ENCODE data around the gene METTL6.
"Not testable (repeated sequence)": the region's sequence is repeated elsewhere in the genome, so short reads cannot be mapped to it uniquely, and the experiment has no call there.

METTL6 gene

GRCh38 chr3:15451216-15452113, 24.1 kb upstream of the METTL6 start:
- no peak for DNase-seq (ENCODE audit: low read depth in 2 of 2)

GRCh38 chr3:15450438-15451215, 23.3 kb upstream of the METTL6 start:
- DNase-seq (ENCODE audit: low read depth in 2 of 2), result no peak

DNA sequence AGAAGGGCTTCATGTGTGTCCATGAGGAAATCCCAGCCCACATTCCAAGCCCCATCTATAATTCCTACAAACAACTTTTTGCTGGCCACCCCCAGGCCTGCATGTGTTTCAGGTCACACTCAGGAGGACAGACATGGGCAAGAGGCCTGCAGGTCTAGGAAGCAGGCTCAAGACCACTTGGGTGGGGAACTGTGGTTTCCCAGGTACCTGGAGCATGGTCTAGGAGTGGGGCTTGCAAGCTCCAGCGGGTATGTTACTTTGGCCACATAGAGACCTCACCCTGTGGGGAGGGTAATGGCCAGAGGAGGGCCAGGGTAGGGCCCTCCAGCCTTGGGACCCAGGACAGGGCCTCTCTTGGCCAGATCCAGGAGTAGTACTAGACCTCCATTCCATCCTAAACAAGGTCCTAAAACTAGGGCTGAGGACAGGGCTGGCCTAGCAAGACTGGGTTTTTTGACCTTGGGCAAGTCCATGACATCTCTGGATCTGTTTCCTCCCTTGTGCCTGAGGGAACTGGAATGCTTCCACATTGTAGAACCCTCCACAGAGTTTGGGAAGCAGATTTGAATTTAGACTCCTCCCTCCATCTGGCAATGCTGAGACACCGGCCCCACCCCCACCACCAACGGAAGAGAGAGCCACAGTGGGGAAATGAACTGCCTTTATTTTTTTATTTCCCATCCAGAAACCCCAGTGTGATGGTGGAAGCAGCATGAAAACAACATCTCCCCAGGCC, 22.3 kb upstream of the METTL6 start:
- DNase-seq (ENCODE audit: low read depth in 2 of 2), result no peak

GRCh38 chr3:15443826-15444524, 16.6 kb upstream of the METTL6 start:
- no peak for DNase-seq (ENCODE audit: low read depth in 2 of 2)

DNA sequence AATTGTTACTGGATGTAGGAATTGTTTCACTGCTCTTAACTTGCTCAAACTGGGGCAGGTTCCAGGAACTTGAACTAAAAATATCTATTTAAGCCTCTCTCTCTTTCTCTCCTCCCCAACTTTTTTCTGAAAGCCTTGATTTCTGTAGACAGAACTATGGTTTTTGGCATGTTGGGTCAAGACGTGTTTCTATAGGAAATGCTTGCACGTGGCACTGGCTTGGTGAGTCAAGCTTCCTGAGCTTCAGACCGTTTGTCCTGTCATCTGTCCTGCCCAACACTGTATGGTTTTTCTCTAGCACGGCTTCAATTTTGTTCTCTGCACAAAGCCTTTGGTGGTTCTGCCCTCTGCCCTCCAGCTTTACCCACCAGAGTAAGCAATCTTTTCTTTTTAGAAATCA, 13.5 kb upstream of the METTL6 start:
- DNase-seq (ENCODE audit: low read depth in 2 of 2), result no peak

DNA sequence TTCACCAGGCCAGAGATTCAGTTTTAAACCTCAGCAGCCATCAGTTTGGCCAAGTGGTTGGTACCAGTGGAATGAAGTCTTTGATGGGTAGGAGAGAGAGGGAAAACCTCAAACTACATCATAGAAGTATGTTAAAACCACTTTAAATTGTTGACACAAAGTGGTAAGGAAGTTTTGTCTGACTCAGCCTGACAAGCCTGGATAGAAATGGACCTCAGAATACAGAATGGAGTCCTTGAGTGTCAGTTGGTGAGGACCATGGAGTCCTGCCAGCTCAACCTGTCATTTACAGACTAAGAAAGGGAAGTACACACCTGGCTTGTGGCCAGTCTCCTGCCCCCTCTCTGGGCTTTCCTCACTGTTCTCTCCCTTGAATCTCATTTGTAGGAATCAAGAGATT, 12.1 kb upstream of the METTL6 start:
- no peak for DNase-seq (ENCODE audit: low read depth in 2 of 2)

DNA sequence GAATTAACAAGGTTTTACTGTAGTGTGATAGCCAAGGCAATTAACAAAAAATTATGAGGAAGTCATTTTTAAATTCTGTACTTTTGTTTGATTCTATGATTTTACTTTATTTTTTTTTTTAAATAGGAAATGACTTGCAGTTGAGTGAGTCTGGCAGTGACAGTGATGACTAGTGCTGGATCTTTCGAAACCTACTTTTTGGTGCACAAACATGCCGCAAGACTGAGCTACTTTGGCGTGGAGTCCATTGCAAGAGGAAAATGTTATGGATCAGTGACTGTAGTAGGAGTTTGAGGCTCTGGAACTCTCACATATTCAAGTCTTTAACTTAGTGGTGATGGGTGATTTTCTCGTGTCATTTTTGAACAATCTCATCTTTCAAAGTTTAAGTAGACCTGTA, 11.6 kb upstream of the METTL6 start:
- no peak for DNase-seq (ENCODE audit: low read depth in 2 of 2)

DNA sequence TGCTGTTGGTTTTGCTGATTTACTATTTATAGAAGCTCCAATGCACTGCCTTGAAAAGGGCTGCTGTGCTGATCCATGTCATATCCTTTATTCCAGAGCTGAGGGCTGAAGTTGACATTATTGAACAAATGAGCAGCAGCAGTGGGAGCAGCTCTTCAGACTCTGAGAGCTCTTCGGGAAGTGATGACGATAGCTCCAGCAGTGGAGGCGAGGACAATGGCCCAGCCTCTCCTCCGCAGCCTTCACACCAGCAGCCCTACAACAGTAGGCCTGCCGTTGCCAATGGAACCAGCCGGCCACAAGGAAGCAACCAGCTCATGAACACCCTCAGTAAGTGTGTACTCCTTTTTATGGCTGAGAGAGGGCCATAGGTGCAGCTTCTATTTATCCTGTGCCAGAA, 8.9 kb upstream of the METTL6 start:
- DNase-seq (ENCODE audit: low read depth in 2 of 2), result no peak

DNA sequence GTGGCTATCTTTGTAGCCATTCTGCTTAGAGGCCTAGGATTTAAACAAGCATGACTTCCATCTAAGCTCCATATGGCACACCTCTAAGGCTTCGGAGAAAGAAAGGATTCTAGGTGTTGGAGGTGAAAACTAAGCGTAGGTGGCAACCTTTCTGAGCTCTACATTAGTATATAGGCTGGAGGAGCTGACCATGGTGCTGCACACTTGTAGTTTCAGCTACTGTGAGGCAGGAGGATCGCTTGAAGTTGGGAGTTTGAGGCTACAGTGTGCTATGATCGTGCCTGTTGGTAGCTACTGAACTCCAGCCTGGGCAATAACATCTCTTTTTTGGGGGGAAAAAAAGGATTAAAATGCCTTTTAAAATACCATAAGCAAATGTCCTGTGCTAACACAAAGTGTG, 7.4 kb upstream of the METTL6 start:
- DNase-seq (ENCODE audit: low read depth in 2 of 2), result no peak

- DNase-seq (ENCODE audit: low read depth in 2 of 2), result no peak
Observed at GRCh38 chr3:15433531-15433930, 6.2 kb upstream of the METTL6 start.

DNA sequence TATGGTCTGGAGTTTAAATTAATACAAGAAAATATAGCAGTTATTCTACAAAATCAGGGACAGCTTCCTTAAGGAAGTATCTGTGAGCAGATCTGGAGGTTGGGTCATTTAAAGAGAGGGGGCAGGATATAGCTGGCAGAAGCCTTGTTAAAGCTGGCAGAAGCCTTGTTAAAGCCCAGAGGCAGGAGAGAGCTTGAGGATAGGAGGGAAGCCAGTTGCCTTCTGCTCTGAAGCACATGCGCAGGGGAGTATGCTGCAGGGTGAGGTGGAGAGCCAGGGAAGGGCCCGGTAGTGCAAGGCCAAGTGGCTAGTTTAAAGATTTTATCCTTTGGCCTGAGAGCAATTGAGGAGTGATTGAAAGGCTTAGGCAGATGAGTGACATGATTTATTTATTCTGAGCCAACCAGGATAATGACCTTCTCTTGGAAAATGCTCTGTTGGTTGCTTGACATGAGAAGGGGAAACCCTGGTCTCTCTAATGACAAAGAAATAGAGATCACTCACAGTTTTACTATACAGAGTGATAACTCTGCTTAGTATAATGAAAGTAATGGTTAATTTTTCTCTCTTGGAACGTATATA, 4.0 kb upstream of the METTL6 start:
- DNase-seq (ENCODE audit: low read depth in 2 of 2), result no peak

DNA sequence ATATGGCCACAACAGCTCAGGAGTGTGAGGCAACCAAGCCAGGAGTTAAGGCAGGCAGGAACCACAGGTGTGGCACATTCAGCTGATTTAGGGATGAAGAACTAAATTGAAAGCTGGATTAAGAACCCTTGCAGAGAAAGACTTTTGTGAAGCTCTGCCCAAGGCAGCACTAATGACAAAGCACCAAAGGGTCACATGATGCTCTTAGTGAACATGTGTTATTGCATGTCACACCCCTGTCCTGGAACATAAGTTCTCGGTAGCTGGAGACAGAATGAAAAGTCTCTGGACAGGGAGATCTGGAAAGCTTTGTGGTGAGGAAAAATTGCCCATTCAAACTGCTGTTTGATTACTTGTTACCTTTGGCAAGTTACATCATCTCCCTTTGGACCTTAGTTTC, 3.3 kb upstream of the METTL6 start:
- no peak for DNase-seq (ENCODE audit: low read depth in 2 of 2)

DNA sequence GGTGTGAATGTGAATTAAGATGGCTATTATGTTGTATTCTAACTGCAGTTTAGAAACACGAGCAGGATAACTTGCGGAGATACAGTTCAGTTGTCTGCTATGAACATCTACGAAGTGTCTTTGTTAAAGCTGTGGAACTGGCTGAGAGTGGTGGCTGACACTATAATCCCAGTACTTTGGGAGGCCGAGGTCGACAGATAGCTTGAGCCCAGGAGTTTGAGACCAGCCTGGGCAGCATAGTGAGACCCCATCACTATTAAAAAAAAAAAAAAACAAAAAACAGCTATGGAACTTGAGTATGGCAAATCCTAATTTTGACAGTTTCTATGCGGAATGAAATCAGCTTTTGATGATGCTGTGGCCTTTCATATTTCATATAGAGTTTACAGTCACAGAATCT, 1.7 kb upstream of the METTL6 start:
- no peak for DNase-seq (ENCODE audit: low read depth in 2 of 2)

DNA sequence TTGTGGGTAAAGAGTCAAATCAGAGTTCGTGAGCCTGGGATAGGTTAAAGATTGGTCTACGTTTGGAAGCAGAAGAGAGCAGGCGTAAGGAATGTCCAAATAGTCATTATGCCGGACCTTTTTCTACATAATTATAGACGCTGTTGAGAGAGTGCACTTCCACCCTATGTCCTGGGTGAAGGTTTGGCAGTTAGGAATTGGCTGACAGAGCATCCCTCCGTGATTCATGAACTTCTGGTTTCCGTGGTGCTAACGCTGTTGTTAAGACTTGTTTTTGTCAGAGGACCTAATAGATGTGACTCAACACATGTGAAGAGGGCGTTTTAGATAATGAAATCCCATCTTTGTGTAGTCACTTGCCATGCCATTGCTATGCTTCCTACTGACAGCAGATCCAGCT, 1.2 kb upstream of the METTL6 start:
- DNase-seq (ENCODE audit: low read depth in 2 of 2), result no peak

GRCh38 chr3:15427981-15428380, 637 bp upstream of the METTL6 start:
- DNase-seq (ENCODE audit: low read depth in 2 of 2), result no peak

GRCh38 chr3:15426579-15427118, 695 bp downstream of the METTL6 start:
- no peak for DNase-seq (ENCODE audit: low read depth in 2 of 2)

DNA sequence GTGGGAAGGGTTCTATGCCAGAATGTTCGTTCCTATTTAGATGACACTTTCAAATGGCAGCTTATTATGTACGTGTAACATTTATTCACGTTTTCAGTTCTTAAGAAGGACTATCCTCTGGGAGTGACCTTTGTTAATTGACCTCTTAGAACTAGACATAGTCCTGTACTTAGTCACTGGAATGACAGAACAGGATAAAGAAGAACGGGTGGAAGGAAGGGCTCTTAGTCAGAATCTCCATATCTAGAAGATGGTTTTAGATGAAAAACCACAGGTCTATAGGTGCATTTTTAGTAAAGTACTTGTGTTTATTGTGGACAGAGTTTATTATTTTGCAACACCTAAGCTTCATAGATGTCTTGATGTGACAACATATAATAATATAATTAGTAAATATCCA, 6.5 kb downstream of the METTL6 start:
- DNase-seq (ENCODE audit: low read depth in 2 of 2), result no peak

DNA sequence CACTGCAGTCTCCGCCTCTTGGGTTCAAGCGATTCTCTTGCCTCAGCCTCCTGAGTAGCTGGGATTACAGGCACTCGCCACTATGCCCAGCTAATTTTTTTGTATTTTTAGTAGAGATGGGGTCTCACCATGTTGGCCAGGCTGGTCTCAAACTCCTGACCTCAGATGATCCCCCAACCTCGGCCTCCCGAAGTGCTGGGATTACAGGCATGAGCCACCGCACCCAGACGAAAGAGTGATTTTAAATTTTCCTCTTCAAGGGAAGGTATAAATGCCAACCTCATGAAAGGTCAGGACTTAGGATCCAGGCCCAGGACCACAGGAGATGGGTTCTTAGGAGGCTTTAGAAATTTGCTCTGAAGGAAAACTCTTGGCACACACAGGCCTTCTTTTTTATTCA, 16.4 kb downstream of the METTL6 start:
- not testable (repeated sequence) for DNase-seq (ENCODE audit: low read depth in 2 of 2)

DNA sequence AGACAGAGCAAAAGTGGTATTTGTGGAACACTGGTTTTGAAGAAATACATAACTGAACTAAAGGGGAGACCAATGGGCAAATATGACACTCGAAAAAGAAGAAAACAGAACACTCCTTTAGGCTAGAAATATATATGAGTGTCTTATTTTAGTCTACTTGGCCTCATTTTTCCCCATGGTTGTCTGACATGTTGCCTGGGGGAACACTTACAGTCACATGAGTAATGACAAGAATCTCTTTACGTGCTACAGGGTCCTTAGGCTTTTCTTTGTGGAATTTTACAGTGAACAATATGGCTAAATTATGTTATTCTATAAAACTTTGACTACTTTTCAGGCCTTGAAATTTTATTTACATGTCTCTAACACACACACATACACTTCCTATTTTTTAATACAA, 17.6 kb downstream of the METTL6 start:
- no peak for DNase-seq (ENCODE audit: low read depth in 2 of 2)

GRCh38 chr3:15409239-15409638, 18.1 kb downstream of the METTL6 start:
- DNase-seq (ENCODE audit: low read depth in 2 of 2), result no peak

DNA sequence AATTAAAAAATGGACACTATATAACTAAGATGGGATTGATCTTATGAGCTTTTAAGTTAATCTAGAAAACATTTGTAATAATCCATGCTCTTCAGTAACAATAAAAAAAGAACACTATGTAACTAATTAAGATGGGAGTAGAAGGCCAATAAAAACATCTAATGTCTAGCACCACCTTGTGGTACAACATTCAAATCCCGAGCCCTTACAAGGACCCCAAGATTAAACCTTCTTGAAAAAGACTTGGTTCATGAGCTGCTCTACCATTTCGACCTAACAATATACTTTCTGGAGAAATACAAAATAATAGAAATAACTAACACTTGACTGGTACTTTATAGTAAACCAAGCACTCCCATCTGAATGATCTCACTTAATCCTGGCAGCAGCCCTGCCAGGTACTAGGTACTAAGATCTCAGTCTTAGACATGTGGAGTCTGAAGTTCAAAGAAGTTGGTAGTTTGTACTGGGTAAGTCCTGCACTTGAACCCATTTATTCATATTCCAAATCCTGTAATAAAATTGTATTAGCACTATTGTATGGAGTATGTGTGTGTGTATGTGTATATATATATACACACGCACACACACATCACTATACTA, 21.8 kb downstream of the METTL6 start:
- DNase-seq (ENCODE audit: low read depth in 2 of 2), result no peak

Measured in stimulated activated CD8-positive, alpha-beta memory T cell treated with anti-CD3 and anti-CD28 coated beads, Interleukin-15, amount 100 ng/mL, for 48 hours (primary cell).